Measurements from ENCODE around the gene TAX1BP1. TPM values are rescaled to one million over a fixed set of nuclear protein-coding genes. Genes with fewer than 3 reads are reported as not detected.
"Not testable (repeated sequence)": the region's sequence is repeated elsewhere in the genome, so short reads cannot be mapped to it uniquely, and the experiment has no call there.

The TAX1BP1 gene
- polyA plus RNA-seq, 2 donors: 86.8 to 113 TPM

- H3K4me3 ChIP-seq (ENCODE audit: low read depth in 1 of 2, low read length in 2 of 2): no peak overlapping the region
- no peak overlapping the region for H3K27ac ChIP-seq (ENCODE audit: low read depth in 2 of 2, low read length in 1 of 2)
- H3K36me3 ChIP-seq (ENCODE audit: control insufficient read depth in 2 of 2, insufficient read depth in 2 of 2, low read length in 1 of 2): no peaks in the 10 kb centered on the region
- no peaks in the 10 kb centered on the region for H3K27me3 ChIP-seq (ENCODE audit: control insufficient read depth in 1 of 2, insufficient read depth in 2 of 2, low read length in 2 of 2)
- H3K9me3 ChIP-seq (ENCODE audit: control insufficient read depth in 2 of 2, insufficient read depth in 1 of 2, low read depth in 1 of 2, low read length in 1 of 2): no peaks in the 10 kb centered on the region
- H3K4me1 ChIP-seq (ENCODE audit: control insufficient read depth in 2 of 2, insufficient read depth in 2 of 2, low read length in 1 of 2): no peaks in the 10 kb centered on the region
- 84 to 97% methylated on average over 2 of the region's 2 CpGs for WGBS, 2 donors
These were observed 4.1 kb upstream of the TAX1BP1 start for GRCh38 chr7:27735831-27736230.

DNA sequence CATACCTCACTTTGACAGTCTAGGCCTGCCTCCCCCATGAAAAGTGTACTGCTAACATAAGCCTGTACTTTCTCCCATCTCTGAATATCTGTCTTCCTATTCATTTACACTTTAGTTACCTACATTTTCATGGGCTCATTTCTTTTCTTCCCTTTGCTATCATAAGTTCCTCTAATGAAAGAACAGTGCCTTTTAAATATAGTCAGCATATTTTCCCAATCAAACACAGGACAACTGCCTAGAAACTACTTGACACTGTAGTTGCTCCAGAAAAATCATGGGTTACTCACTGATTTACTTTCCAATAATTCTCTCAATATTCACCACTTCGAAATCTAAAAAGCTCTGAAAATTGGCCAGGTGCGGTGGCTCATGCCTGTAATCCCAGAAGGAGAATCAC, 2.8 kb upstream of the TAX1BP1 start:
- WGBS, 2 donors: 76 to 82% methylated on average over 2 of the region's 2 CpGs
- no peaks in the 10 kb centered on the region for H3K27me3 ChIP-seq (ENCODE audit: control insufficient read depth in 1 of 2, insufficient read depth in 2 of 2, low read length in 2 of 2)
- no peaks in the 10 kb centered on the region for H3K36me3 ChIP-seq (ENCODE audit: control insufficient read depth in 2 of 2, insufficient read depth in 2 of 2, low read length in 1 of 2)
- H3K9me3 ChIP-seq (ENCODE audit: control insufficient read depth in 2 of 2, insufficient read depth in 1 of 2, low read depth in 1 of 2, low read length in 1 of 2): no peaks in the 10 kb centered on the region
- peak overlapping the region; percentile 54 to 76 for H3K27ac ChIP-seq (ENCODE audit: low read depth in 2 of 2, low read length in 1 of 2)
- no peak overlapping the region for H3K4me3 ChIP-seq (ENCODE audit: low read depth in 1 of 2, low read length in 2 of 2)
- H3K4me1 ChIP-seq (ENCODE audit: control insufficient read depth in 2 of 2, insufficient read depth in 2 of 2, low read length in 1 of 2): no peaks in the 10 kb centered on the region

DNA sequence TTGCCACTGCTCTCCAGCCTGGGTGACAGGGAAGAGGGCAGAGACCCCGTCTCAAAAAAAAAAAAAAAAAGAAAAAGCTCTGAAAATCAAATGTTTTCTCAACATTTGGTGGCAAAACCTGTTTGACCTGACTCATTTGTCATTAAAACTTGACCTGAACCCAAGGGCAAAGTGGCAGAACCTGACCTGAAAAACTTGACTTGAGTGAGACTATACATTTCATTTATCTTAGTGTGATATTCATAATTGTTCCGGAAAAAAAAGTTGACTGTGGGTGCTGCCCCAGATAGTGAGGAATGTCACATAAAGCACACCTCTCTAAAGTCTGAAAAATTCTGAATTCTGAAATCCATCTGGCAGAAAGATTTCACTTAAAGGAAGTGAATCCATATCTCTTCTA, 2.3 kb upstream of the TAX1BP1 start:
- H3K27me3 ChIP-seq (ENCODE audit: control insufficient read depth in 1 of 2, insufficient read depth in 2 of 2, low read length in 2 of 2): no peaks in the 10 kb centered on the region
- no peak overlapping the region for H3K4me3 ChIP-seq (ENCODE audit: low read depth in 1 of 2, low read length in 2 of 2)
- H3K27ac ChIP-seq (ENCODE audit: low read depth in 2 of 2, low read length in 1 of 2): peak overlapping the region; percentile 56 to 76
- no peaks in the 10 kb centered on the region for H3K36me3 ChIP-seq (ENCODE audit: control insufficient read depth in 2 of 2, insufficient read depth in 2 of 2, low read length in 1 of 2)
- no peaks in the 10 kb centered on the region for H3K4me1 ChIP-seq (ENCODE audit: control insufficient read depth in 2 of 2, insufficient read depth in 2 of 2, low read length in 1 of 2)
- no peaks in the 10 kb centered on the region for H3K9me3 ChIP-seq (ENCODE audit: control insufficient read depth in 2 of 2, insufficient read depth in 1 of 2, low read depth in 1 of 2, low read length in 1 of 2)
- WGBS, 2 donors: 42 to 51% methylated on average over 2 of the region's 2 CpGs

DNA sequence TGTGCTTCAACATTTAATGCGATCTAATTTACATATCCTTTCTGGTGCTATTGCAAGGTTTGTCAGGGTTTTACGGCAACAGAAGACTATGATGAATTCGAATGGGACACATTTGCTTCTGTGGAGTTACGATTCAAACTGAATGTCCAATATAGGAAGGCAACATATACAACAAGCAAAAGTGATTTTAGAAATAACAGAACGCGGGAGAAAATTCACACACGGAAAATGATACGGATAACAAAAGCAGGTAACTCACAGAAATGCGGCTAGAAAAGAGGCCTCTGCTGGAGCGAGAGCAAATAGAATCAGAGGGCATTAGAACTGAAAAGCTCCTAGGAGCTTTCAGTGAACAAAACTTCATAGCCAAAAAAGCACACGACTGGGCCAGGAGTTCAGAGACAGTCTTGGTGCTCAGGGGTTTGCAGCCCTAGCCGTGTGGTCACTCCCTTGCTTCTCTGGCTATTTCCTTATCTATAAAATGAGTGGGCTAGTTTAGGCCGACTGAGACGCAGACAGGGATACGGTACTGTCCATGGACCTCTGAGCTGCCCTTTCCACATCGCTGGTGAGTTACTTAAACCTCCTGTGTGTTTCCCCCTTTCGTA, 557 bp upstream of the TAX1BP1 start:
- Histone ChIP-seq H3K27me3 (ENCODE audit: control insufficient read depth in 1 of 2, insufficient read depth in 2 of 2, low read length in 2 of 2) (no peaks in the 10 kb centered on the region), H3K4me3 (ENCODE audit: low read depth in 1 of 2, low read length in 2 of 2) (peak overlapping the region; percentile 82 to 96), H3K4me1 (ENCODE audit: control insufficient read depth in 2 of 2, insufficient read depth in 2 of 2, low read length in 1 of 2) (no peaks in the 10 kb centered on the region), H3K9me3 (ENCODE audit: control insufficient read depth in 2 of 2, insufficient read depth in 1 of 2, low read depth in 1 of 2, low read length in 1 of 2) (no peaks in the 10 kb centered on the region), H3K27ac (ENCODE audit: low read depth in 2 of 2, low read length in 1 of 2) (peak overlapping the region; percentile 99 to 100), H3K36me3 (ENCODE audit: control insufficient read depth in 2 of 2, insufficient read depth in 2 of 2, low read length in 1 of 2) (no peaks in the 10 kb centered on the region)
- WGBS, 2 donors: 3 to 5% methylated on average over 17 of the region's 17 CpGs

- H3K27ac ChIP-seq (ENCODE audit: low read depth in 2 of 2, low read length in 1 of 2): peak overlapping the region; percentile 99 to 100
- H3K36me3 ChIP-seq (ENCODE audit: control insufficient read depth in 2 of 2, insufficient read depth in 2 of 2, low read length in 1 of 2): no peaks in the 10 kb centered on the region
- no peaks in the 10 kb centered on the region for H3K4me1 ChIP-seq (ENCODE audit: control insufficient read depth in 2 of 2, insufficient read depth in 2 of 2, low read length in 1 of 2)
- WGBS, 2 donors: 0 to 1% methylated on average over 49 of the region's 49 CpGs
- peak overlapping the region; percentile 82 to 96 for H3K4me3 ChIP-seq (ENCODE audit: low read depth in 1 of 2, low read length in 2 of 2)
- no peaks in the 10 kb centered on the region for H3K9me3 ChIP-seq (ENCODE audit: control insufficient read depth in 2 of 2, insufficient read depth in 1 of 2, low read depth in 1 of 2, low read length in 1 of 2)
- H3K27me3 ChIP-seq (ENCODE audit: control insufficient read depth in 1 of 2, insufficient read depth in 2 of 2, low read length in 2 of 2): no peaks in the 10 kb centered on the region
These were observed 606 bp downstream of the TAX1BP1 start for GRCh38 chr7:27740449-27741086.

DNA sequence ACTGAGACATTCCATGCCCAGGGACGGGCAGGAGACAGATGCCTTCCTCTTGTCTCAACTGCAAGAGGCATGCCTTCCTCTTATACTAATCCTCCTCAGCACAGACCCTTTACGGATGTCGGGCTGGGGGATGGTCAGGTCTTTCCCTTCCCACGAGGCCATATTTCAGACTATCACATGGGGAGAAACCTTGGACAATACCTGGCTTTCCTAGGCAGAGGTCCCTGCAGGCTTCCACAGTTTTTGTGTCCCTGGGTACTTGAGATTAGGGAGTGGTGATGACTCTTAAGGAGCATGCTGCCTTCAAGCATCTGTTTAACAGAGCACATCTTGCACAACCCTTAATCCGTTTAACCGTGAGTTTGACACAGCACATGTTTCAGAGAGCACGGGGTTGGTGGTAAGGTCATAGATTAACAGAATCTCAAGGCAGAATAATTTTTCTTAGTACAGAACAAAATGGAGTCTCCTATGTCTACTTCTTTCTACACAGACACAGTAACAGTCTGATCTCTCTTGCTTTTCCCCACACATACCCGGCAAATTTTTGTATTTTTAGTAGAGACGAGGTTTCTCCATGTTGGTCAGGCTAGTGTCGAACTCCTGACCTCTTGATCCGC, 2.2 kb downstream of the TAX1BP1 start:
- not testable (repeated sequence) for H3K36me3 ChIP-seq (ENCODE audit: control insufficient read depth in 2 of 2, insufficient read depth in 2 of 2, low read length in 1 of 2); H3K27ac ChIP-seq (ENCODE audit: low read depth in 2 of 2, low read length in 1 of 2); H3K4me3 ChIP-seq (ENCODE audit: low read depth in 1 of 2, low read length in 2 of 2); H3K27me3 ChIP-seq (ENCODE audit: control insufficient read depth in 1 of 2, insufficient read depth in 2 of 2, low read length in 2 of 2); H3K9me3 ChIP-seq (ENCODE audit: control insufficient read depth in 2 of 2, insufficient read depth in 1 of 2, low read depth in 1 of 2, low read length in 1 of 2); H3K4me1 ChIP-seq (ENCODE audit: control insufficient read depth in 2 of 2, insufficient read depth in 2 of 2, low read length in 1 of 2)
- 71 to 73% methylated on average over 9 to 10 of the region's 11 CpGs for WGBS, 2 donors

DNA sequence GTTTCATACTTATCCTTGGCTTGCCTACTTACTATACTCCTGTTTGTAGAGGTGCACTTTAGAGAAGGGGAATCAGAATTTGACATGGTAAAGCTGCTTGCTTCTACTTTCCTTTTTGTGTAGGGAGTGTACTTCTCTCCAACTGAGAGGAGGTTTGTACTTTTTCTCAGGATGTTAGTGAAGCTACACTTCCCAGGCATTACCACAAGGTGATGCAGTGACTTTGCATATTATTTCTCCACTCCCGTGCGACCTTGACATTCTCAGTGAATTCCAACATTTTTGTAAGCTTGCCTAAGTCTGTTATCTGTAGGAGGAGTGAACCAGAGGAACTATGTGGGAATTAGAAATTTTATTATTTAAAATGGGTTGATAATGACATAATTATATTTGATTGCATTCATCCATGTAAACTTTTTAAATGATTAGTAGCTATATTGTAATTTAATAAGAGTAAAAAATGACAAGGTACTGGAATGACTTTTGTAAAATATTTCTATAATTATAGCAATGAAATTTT, 5.2 kb downstream of the TAX1BP1 start:
- no peaks in the 10 kb centered on the region for H3K27me3 ChIP-seq (ENCODE audit: control insufficient read depth in 1 of 2, insufficient read depth in 2 of 2, low read length in 2 of 2)
- no peaks in the 10 kb centered on the region for H3K9me3 ChIP-seq (ENCODE audit: control insufficient read depth in 2 of 2, insufficient read depth in 1 of 2, low read depth in 1 of 2, low read length in 1 of 2)
- WGBS, 2 donors: 15 to 28% methylated on average over 2 of the region's 2 CpGs
- no peak overlapping the region for H3K4me3 ChIP-seq (ENCODE audit: low read depth in 1 of 2, low read length in 2 of 2)
- H3K36me3 ChIP-seq (ENCODE audit: control insufficient read depth in 2 of 2, insufficient read depth in 2 of 2, low read length in 1 of 2): no peaks in the 10 kb centered on the region
- no peak overlapping the region for H3K27ac ChIP-seq (ENCODE audit: low read depth in 2 of 2, low read length in 1 of 2)
- H3K4me1 ChIP-seq (ENCODE audit: control insufficient read depth in 2 of 2, insufficient read depth in 2 of 2, low read length in 1 of 2): no peaks in the 10 kb centered on the region

- Histone ChIP-seq H3K9me3 (ENCODE audit: control insufficient read depth in 2 of 2, insufficient read depth in 1 of 2, low read depth in 1 of 2, low read length in 1 of 2) (no peaks in the 10 kb centered on the region), H3K27me3 (ENCODE audit: control insufficient read depth in 1 of 2, insufficient read depth in 2 of 2, low read length in 2 of 2) (no peaks in the 10 kb centered on the region), H3K4me3 (ENCODE audit: low read depth in 1 of 2, low read length in 2 of 2) (no peak overlapping the region), H3K4me1 (ENCODE audit: control insufficient read depth in 2 of 2, insufficient read depth in 2 of 2, low read length in 1 of 2) (no peaks in the 10 kb centered on the region), H3K36me3 (ENCODE audit: control insufficient read depth in 2 of 2, insufficient read depth in 2 of 2, low read length in 1 of 2) (no peaks in the 10 kb centered on the region), H3K27ac (ENCODE audit: low read depth in 2 of 2, low read length in 1 of 2) (no peak overlapping the region)
These were observed 6.5 kb downstream of the TAX1BP1 start for GRCh38 chr7:27746486-27746885.

DNA sequence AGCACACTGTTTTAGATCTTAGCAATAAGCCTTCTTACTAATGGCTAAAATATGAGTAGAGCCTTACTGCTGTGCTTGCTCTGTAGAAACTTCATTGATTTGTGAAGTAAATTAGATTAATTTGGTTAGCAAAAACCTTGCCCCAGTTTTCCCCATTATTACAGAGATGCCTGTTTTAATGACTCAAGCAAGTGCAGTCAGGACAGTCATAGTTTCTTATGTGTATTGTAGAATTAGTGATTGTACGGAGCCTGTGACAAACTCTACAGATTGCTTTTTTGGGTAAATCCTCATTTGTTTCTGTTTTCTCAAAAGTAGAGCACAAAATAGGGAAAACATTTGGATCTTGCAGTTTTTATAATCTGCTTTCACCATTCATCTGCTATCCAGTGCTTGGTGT, 7.0 kb downstream of the TAX1BP1 start:
- H3K27me3 ChIP-seq (ENCODE audit: control insufficient read depth in 1 of 2, insufficient read depth in 2 of 2, low read length in 2 of 2): no peaks in the 10 kb centered on the region
- WGBS, 2 donors: 78 to 87% methylated on average over 1 of the region's 1 CpG
- no peaks in the 10 kb centered on the region for H3K4me1 ChIP-seq (ENCODE audit: control insufficient read depth in 2 of 2, insufficient read depth in 2 of 2, low read length in 1 of 2)
- no peaks in the 10 kb centered on the region for H3K9me3 ChIP-seq (ENCODE audit: control insufficient read depth in 2 of 2, insufficient read depth in 1 of 2, low read depth in 1 of 2, low read length in 1 of 2)
- no peaks in the 10 kb centered on the region for H3K36me3 ChIP-seq (ENCODE audit: control insufficient read depth in 2 of 2, insufficient read depth in 2 of 2, low read length in 1 of 2)
- H3K4me3 ChIP-seq (ENCODE audit: low read depth in 1 of 2, low read length in 2 of 2): no peak overlapping the region
- no peak overlapping the region for H3K27ac ChIP-seq (ENCODE audit: low read depth in 2 of 2, low read length in 1 of 2)
